GM21786 (cell line): ENCODE data around the gene L2HGDH.
A peak's percentile ranks its signal among the peaks of the same experiment; 100 is the strongest.
"Not testable (repeated sequence)": the region's sequence is repeated elsewhere in the genome, so short reads cannot be mapped to it uniquely, and the experiment has no call there.

ENCODE experiments used
- ATAC-seq: cut with Tn5 transposase; IDR thresholded peaks from one replicate; pipeline ENCODE4 v1.9.1; 2021; ENCODE audit not compliant: unreplicated experiment

L2HGDH gene

GRCh38 chr14:50340045-50340444, 28.0 kb upstream of the L2HGDH start:
- ATAC-seq = no peak

- ATAC-seq = no peak
These were observed 27.3 kb upstream of the L2HGDH start for GRCh38 chr14:50339178-50339804.

- ATAC-seq = no peak
These were observed 26.6 kb upstream of the L2HGDH start for GRCh38 chr14:50338587-50338986.

GRCh38 chr14:50335989-50336824, 24.2 kb upstream of the L2HGDH start:
- peak; percentile 35 for ATAC-seq

- no peak for ATAC-seq
These were observed 23.4 kb upstream of the L2HGDH start for GRCh38 chr14:50335389-50335788.

GRCh38 chr14:50334211-50334610, 22.2 kb upstream of the L2HGDH start:
- no peak for ATAC-seq

GRCh38 chr14:50333014-50333509, 21.0 kb upstream of the L2HGDH start:
- ATAC-seq = no peak

- ATAC-seq = no peak
These were observed 19.6 kb upstream of the L2HGDH start for GRCh38 chr14:50331596-50331995.

- peak; percentile 88 for ATAC-seq
These were observed 9.1 kb upstream of the L2HGDH start for GRCh38 chr14:50321009-50321660.

- peak; percentile 32 for ATAC-seq
These were observed 8.3 kb upstream of the L2HGDH start for GRCh38 chr14:50320283-50320682.

- no peak for ATAC-seq
These were observed 7.7 kb upstream of the L2HGDH start for GRCh38 chr14:50319721-50320120.

- ATAC-seq = no peak
These were observed 7.3 kb upstream of the L2HGDH start for GRCh38 chr14:50319293-50319692.

- no peak for ATAC-seq
These were observed 6.1 kb upstream of the L2HGDH start for GRCh38 chr14:50318031-50318626.

GRCh38 chr14:50314098-50314497, 2.1 kb upstream of the L2HGDH start:
- ATAC-seq = not testable (repeated sequence)

- peak; percentile 11 for ATAC-seq
These were observed 665 bp upstream of the L2HGDH start for GRCh38 chr14:50312734-50313054.

- ATAC-seq = no peak
These were observed 575 bp downstream of the L2HGDH start for GRCh38 chr14:50311337-50311971.

- no peak for ATAC-seq
These were observed 1.6 kb downstream of the L2HGDH start for GRCh38 chr14:50310445-50310844.

GRCh38 chr14:50308363-50308915, 3.6 kb downstream of the L2HGDH start:
- ATAC-seq = no peak

- no peak for ATAC-seq
These were observed 8.1 kb downstream of the L2HGDH start for GRCh38 chr14:50303744-50304471.

- no peak for ATAC-seq
These were observed 10.1 kb downstream of the L2HGDH start for GRCh38 chr14:50301914-50302313.
